ENCODE measurements around the gene ENTPD1. TPM values are rescaled to one million over a fixed set of nuclear protein-coding genes. Genes with fewer than 3 reads are reported as not detected.
"Not testable (repeated sequence)": the region's sequence is repeated elsewhere in the genome, so short reads cannot be mapped to it uniquely, and the experiment has no call there.

ENTPD1 gene
- total RNA-seq, 1 donor from 2014 or later = 1.5 TPM

DNA sequence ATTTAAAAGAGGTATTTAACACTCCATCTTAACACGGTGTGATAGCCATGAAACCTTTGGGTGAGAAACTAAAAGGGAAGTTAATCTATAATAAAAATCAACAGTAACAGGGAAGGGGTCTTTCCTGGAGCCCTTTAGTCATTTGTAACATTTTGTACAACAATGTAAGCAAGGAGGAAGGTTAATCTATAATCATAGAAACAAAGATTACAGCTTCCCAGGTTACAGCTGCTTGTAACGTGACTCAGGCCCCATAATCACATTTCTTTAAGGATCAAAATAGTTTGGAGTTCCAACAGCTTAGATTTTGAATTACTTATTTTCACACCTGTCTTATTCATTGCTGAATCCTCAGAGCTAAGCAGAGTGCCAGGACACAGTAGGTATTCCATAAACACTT, 133.9 kb downstream of the ENTPD1 start:
- no peaks in the 10 kb centered on the region for H3K27me3 Mint-ChIP-seq (ENCODE audit: unreplicated experiment)
- DNase-seq (ENCODE audit: extremely low spot score, unreplicated experiment) = no peak
- no peaks in the 10 kb centered on the region for H3K9me3 Mint-ChIP-seq (ENCODE audit: unreplicated experiment)
- TF ChIP-seq, protein P1, sequence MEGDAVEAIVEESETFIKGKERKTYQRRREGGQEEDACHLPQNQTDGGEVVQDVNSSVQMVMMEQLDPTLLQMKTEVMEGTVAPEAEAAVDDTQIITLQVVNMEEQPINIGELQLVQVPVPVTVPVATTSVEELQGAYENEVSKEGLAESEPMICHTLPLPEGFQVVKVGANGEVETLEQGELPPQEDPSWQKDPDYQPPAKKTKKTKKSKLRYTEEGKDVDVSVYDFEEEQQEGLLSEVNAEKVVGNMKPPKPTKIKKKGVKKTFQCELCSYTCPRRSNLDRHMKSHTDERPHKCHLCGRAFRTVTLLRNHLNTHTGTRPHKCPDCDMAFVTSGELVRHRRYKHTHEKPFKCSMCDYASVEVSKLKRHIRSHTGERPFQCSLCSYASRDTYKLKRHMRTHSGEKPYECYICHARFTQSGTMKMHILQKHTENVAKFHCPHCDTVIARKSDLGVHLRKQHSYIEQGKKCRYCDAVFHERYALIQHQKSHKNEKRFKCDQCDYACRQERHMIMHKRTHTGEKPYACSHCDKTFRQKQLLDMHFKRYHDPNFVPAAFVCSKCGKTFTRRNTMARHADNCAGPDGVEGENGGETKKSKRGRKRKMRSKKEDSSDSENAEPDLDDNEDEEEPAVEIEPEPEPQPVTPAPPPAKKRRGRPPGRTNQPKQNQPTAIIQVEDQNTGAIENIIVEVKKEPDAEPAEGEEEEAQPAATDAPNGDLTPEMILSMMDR (IDR thresholded peaks at IDR 0.05) = no peak
- no peak overlapping the region for H3K4me3 Mint-ChIP-seq (ENCODE audit: unreplicated experiment)
- peaks cover 16% of the 10 kb centered on the region for H3K36me3 Mint-ChIP-seq (ENCODE audit: unreplicated experiment)
- H3K4me1 Mint-ChIP-seq (ENCODE audit: unreplicated experiment) = no peaks in the 10 kb centered on the region
- no peak overlapping the region for H3K27ac Mint-ChIP-seq (ENCODE audit: unreplicated experiment)

DNA sequence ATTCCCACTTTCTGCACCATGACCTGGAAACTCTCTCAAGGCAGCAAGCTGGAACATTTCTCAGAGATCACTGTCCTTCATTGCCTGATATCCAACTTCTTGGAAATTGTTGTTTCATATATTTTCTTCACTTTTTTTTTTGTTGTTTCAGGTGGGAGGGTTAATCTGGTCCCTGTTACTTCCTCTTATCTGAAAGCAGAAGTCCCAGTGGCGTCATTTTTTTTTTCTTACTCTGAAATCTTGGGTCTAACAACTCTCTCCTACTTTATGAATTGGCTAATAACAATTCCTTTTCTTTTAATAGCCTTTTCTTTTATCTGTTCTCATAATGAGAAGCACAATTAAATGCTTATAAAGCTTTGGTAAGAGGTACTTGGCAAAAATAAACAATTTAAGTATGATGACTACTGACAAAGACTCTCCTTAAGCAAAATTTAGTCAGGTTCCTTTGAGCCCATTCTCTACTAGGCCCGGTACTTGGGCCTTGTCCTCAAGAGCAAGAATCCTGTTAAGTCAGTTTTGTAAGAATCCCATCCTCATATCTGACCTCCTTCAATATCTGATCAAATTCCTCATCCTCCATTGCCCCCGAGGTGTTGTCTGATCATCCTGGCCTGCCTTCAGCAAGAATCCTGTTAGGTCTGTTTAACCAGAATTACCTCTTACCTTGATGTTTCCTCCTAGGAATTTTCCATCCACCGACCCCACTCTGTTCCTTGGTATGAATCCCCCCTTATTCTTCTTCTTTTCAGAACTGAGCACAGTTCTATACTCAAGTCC, 140.3 kb downstream of the ENTPD1 start:
- Mint-ChIP-seq H3K27ac (ENCODE audit: unreplicated experiment) (no peak overlapping the region), H3K9me3 (ENCODE audit: unreplicated experiment) (no peaks in the 10 kb centered on the region), H3K4me1 (ENCODE audit: unreplicated experiment) (no peaks in the 10 kb centered on the region), H3K4me3 (ENCODE audit: unreplicated experiment) (no peak overlapping the region), H3K36me3 (ENCODE audit: unreplicated experiment) (peaks cover 34% of the 10 kb centered on the region), H3K27me3 (ENCODE audit: unreplicated experiment) (no peaks in the 10 kb centered on the region)
- no peak for DNase-seq (ENCODE audit: extremely low spot score, unreplicated experiment)
- TF ChIP-seq, protein P1 (IDR thresholded peaks at IDR 0.05) = no peak

DNA sequence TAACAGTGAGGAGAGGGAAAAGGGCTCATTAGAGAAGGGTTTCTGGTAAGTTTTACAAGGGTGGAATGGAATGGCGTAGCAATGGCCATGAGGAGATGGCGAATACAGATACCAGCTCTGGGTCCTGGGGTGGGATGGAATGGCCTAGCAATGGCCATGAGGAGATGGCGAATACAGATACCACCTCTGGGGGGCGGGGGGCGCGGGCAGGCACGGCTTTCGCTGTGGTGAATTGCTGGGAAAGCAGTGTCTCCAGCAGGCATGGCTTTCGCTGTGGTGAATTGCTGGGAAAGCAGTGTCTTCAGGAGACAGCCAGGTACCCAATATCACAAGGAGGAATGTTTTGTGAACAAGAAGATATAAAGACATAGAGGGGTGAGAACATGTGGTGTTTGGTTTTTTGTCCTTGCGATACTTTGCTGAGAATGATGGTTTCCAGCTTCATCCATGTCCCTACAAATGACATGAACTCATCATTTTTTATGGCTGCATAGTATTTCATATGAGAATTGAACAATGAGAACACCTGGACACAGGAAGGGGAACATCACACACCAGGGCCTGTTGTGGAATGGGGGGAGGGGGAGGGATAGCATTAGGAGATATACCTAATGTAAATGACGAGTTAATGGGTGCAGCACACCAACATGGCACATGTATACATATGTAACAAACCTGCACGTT, 150.1 kb downstream of the ENTPD1 start:
- peaks cover 11% of the 10 kb centered on the region for H3K27me3 Mint-ChIP-seq (ENCODE audit: unreplicated experiment)

DNA sequence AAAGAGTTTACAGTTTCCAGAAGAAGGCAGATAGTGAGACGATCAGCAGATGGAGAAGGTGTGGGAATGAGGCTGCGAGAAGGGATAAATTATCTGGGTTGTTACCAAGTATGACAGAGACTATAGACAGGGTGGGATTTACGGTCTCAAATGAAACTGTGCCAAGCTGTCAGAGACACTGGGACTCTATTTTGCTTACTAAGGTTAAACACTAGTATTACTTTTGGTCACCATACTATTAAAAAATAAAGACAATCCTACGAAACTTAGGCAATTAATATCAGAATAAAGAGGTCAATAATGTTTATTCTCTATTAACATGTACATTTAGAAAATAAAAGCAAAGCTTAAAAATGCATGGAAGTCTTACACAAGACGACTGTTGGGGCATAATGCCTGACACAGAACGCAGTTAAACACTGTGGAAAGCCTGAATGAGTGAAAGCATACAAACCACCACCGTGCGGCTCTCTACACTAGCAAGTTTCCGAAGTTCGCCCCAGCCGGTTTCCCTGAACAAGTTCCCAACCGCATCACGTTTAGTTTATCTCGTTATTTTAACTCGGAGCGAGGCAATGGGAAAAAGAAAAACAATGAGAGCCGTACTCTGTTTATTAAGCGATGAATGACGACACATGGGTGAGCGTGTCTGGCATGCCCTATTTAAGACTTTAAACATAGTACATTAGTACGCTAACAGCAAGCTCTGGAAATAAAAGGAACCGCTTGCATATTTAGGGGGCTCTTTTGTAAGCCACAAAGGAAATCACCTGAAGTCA, 150.9 kb downstream of the ENTPD1 start:
- Mint-ChIP-seq H3K36me3 (ENCODE audit: unreplicated experiment) (peaks cover 9% of the 10 kb centered on the region), H3K9me3 (ENCODE audit: unreplicated experiment) (no peaks in the 10 kb centered on the region), H3K27me3 (ENCODE audit: unreplicated experiment) (peaks cover 16% of the 10 kb centered on the region), H3K4me1 (ENCODE audit: unreplicated experiment) (peaks cover 12% of the 10 kb centered on the region), H3K27ac (ENCODE audit: unreplicated experiment) (peak overlapping the region; percentile 66), H3K4me3 (ENCODE audit: unreplicated experiment) (peak overlapping the region; percentile 97)
- TF ChIP-seq, protein P1 (IDR thresholded peaks at IDR 0.05) = peak; percentile 35
- no peak for DNase-seq (ENCODE audit: extremely low spot score, unreplicated experiment)

More for the DNA sequence above, 150.1 kb downstream of the ENTPD1 start:
- DNase-seq (ENCODE audit: extremely low spot score, unreplicated experiment); H3K27ac Mint-ChIP-seq (ENCODE audit: unreplicated experiment); H3K36me3 Mint-ChIP-seq (ENCODE audit: unreplicated experiment); H3K9me3 Mint-ChIP-seq (ENCODE audit: unreplicated experiment): not testable (repeated sequence)
- Mint-ChIP-seq H3K4me3 (ENCODE audit: unreplicated experiment) (peak overlapping the region; percentile 23), H3K4me1 (ENCODE audit: unreplicated experiment) (peaks cover 12% of the 10 kb centered on the region)

DNA sequence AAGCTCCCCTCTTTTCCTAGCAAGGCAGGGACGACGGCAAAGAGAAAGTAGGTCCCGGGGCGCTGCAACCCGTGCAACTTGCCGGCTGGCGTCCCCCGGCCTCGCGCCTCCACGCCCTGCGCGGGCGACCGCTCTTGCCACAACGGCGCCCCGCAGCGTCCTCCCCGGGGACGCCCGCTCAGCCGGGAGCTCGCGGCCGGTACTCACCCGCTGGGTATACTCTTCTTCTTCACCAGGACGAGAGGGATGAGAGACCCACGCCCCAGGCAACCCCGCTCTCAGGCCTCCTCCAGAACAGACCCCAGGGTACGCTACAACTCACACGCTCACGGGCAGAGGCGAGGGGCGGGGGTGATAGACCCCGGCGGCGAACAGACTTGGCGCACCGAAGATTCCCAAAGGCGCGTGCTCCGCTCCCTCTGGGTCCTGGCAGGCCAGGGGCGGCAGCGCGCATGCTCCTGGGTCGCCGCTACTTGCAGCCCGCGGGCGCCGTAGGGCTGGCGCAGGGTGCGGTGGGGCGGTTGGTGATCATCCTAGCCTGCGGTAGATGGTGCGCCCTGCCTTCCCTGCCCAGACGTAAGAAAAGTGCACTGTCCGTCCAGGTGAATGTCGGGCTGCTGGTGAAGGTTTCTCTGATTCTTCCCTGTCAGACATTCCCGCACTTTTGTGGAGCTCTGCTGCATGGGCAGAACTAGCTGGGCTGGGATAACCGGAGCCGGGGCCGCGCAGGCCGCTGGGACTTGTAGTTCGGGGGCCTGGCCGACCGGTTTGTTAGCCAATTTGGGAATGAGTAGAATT, 151.7 kb downstream of the ENTPD1 start, which contains the start of gene CC2D2B:
TSS of gene CC2D2B (plus strand) at position 520 of the 798 bp plus-strand sequence. CDS start 3,349 bp downstream, outside the sequence.
- Mint-ChIP-seq H3K27ac (ENCODE audit: unreplicated experiment) (peak within 1 kb of the TSS; percentile 94), H3K36me3 (ENCODE audit: unreplicated experiment) (peaks cover 6% of the 10 kb centered on the region), H3K27me3 (ENCODE audit: unreplicated experiment) (peaks cover 22% of the 10 kb centered on the region), H3K9me3 (ENCODE audit: unreplicated experiment) (no peaks in the 10 kb centered on the region), H3K4me1 (ENCODE audit: unreplicated experiment) (peaks cover 12% of the 10 kb centered on the region), H3K4me3 (ENCODE audit: unreplicated experiment) (peak within 1 kb of the TSS; percentile 97)
- TF ChIP-seq, protein P1 (IDR thresholded peaks at IDR 0.05) = no peak
- peak; percentile 93 for DNase-seq (ENCODE audit: extremely low spot score, unreplicated experiment)

All from osteocyte (in vitro differentiated cells).